ENCODE data around the gene RCHY1. TPM values are rescaled to one million over a fixed set of nuclear protein-coding genes. Genes with fewer than 3 reads are reported as not detected.
"Not testable (repeated sequence)": the region's sequence is repeated elsewhere in the genome, so short reads cannot be mapped to it uniquely, and the experiment has no call there.

The RCHY1 gene
- total RNA-seq, 1 experiment from 2014 or later, result 33.4 TPM

GRCh38 chr4:75525086-75525485, 10.9 kb upstream of the RCHY1 start:
- no peaks in the 10 kb centered on the region for H3K4me1 ChIP-seq (ENCODE audit: control insufficient read depth in 1 of 2, insufficient read depth in 2 of 2, low read length in 2 of 2)
- TF ChIP-seq POLR2AphosphoS5 (IDR thresholded peaks at IDR 0.05; ENCODE audit: low read depth, low read length), result no peak
- no peak for TF ChIP-seq CBX3 (IDR thresholded peaks at IDR 0.05; ENCODE audit: low read depth)
- no peak for TF ChIP-seq CEBPB (IDR thresholded peaks at IDR 0.05; ENCODE audit: low read depth)
- no peak for TF ChIP-seq RAD21 (IDR thresholded peaks at IDR 0.05; ENCODE audit: low read depth)
- TF ChIP-seq EGR1 (IDR thresholded peaks at IDR 0.05; ENCODE audit: low read depth), result no peak
- TF ChIP-seq EZH2phosphoT487 (IDR thresholded peaks at IDR 0.05; ENCODE audit: borderline replicate concordance), result no peak
- no peak for TF ChIP-seq ZFX (IDR thresholded peaks at IDR 0.05)
- no peak for TF ChIP-seq ZNF274 (IDR thresholded peaks at IDR 0.05; ENCODE audit: low read depth, low read length)
- no peak for TF ChIP-seq CTCF (IDR thresholded peaks at IDR 0.05 in 2 of 3, conservative IDR thresholded peaks at IDR 0.05 in 1 of 3; ENCODE audit: borderline replicate concordance in 1 of 3, insufficient read depth in 1 of 3, low read depth in 2 of 3, low read length in 2 of 3)
- TF ChIP-seq SRF (IDR thresholded peaks at IDR 0.05; ENCODE audit: low read depth), result no peak
- no peak for TF ChIP-seq TCF7L2 (IDR thresholded peaks at IDR 0.05; ENCODE audit: borderline replicate concordance, extremely low read depth, insufficient read depth, insufficient read length)
- no peak for TF ChIP-seq SP1 (IDR thresholded peaks at IDR 0.05; ENCODE audit: low read depth)
- TF ChIP-seq FOSL1 (IDR thresholded peaks at IDR 0.05; ENCODE audit: low read depth), result no peak
- TF ChIP-seq, protein P1, sequence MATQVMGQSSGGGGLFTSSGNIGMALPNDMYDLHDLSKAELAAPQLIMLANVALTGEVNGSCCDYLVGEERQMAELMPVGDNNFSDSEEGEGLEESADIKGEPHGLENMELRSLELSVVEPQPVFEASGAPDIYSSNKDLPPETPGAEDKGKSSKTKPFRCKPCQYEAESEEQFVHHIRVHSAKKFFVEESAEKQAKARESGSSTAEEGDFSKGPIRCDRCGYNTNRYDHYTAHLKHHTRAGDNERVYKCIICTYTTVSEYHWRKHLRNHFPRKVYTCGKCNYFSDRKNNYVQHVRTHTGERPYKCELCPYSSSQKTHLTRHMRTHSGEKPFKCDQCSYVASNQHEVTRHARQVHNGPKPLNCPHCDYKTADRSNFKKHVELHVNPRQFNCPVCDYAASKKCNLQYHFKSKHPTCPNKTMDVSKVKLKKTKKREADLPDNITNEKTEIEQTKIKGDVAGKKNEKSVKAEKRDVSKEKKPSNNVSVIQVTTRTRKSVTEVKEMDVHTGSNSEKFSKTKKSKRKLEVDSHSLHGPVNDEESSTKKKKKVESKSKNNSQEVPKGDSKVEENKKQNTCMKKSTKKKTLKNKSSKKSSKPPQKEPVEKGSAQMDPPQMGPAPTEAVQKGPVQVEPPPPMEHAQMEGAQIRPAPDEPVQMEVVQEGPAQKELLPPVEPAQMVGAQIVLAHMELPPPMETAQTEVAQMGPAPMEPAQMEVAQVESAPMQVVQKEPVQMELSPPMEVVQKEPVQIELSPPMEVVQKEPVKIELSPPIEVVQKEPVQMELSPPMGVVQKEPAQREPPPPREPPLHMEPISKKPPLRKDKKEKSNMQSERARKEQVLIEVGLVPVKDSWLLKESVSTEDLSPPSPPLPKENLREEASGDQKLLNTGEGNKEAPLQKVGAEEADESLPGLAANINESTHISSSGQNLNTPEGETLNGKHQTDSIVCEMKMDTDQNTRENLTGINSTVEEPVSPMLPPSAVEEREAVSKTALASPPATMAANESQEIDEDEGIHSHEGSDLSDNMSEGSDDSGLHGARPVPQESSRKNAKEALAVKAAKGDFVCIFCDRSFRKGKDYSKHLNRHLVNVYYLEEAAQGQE (IDR thresholded peaks at IDR 0.05; ENCODE audit: low read depth), result no peak
- TF ChIP-seq, protein P2, sequence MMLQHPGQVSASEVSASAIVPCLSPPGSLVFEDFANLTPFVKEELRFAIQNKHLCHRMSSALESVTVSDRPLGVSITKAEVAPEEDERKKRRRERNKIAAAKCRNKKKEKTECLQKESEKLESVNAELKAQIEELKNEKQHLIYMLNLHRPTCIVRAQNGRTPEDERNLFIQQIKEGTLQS (IDR thresholded peaks at IDR 0.05), result no peak
- H3K27ac ChIP-seq (ENCODE audit: low read depth, low read length), result no peak overlapping the region
- H3K9ac ChIP-seq (ENCODE audit: low read length), result no peak overlapping the region
- H2AFZ ChIP-seq (ENCODE audit: low read depth, low read length, poor library complexity, severe bottlenecking), result no peak overlapping the region
- no TSS peak for BruUV-seq (replicated peaks)
- DNase-seq (ENCODE audit: low read depth, low spot score) (no peak), ATAC-seq (no peak)
- no peaks in the 10 kb centered on the region for H4K20me1 ChIP-seq (ENCODE audit: insufficient read depth)
- no peak overlapping the region for H3K4me2 ChIP-seq (ENCODE audit: low read length)
- H3K79me2 ChIP-seq (ENCODE audit: insufficient read depth, low read length), result peaks cover 7% of the 10 kb centered on the region; the same call in 1 of the 2 replicates
- H3K27me3 ChIP-seq (ENCODE audit: insufficient read depth, low read length), result no peaks in the 10 kb centered on the region
- peaks cover 18 to 21% of the 10 kb centered on the region in 2 experiments for H3K36me3 ChIP-seq (ENCODE audit: control insufficient read depth in 1 of 2, insufficient read depth in 2 of 2, low read length in 2 of 2)
- POLR2A ChIA-PET, result no interaction called here
- RAD21 ChIA-PET (ENCODE audit: low non-redundant PET in 1 of 2, low total read pairs in 2 of 2, uncharacterized antibody in 2 of 2, unreplicated experiment in 2 of 2), result no interaction called here
- H3K4me3 ChIP-seq (replicated peaks in 1 of 2; ENCODE audit: low read depth in 1 of 2, low read length in 2 of 2), result no peak overlapping the region
- no peaks in the 10 kb centered on the region for H3K9me3 ChIP-seq (ENCODE audit: control insufficient read depth in 1 of 2, insufficient read depth in 1 of 2, low read depth in 1 of 2, low read length in 2 of 2)
- no peaks in the 10 kb centered on the region for H3K9me2 ChIP-seq (ENCODE audit: insufficient read depth)
- CTCF ChIA-PET, result no interaction called here
- intact Hi-C loops (cut with micrococcal nuclease), result no loop called here

- H4K20me1 ChIP-seq (ENCODE audit: insufficient read depth); POLR2A ChIA-PET; CTCF ChIA-PET; H2AFZ ChIP-seq (ENCODE audit: low read depth, low read length, poor library complexity, severe bottlenecking); H3K4me2 ChIP-seq (ENCODE audit: low read length); DNase-seq (ENCODE audit: low read depth, low spot score); RAD21 ChIA-PET (ENCODE audit: low non-redundant PET in 1 of 2, low total read pairs in 2 of 2, uncharacterized antibody in 2 of 2, unreplicated experiment in 2 of 2); H3K9me2 ChIP-seq (ENCODE audit: insufficient read depth); intact Hi-C loops (cut with micrococcal nuclease); H3K27ac ChIP-seq (ENCODE audit: low read depth, low read length); H3K9me3 ChIP-seq (ENCODE audit: control insufficient read depth in 1 of 2, insufficient read depth in 1 of 2, low read depth in 1 of 2, low read length in 2 of 2); H3K27me3 ChIP-seq (ENCODE audit: insufficient read depth, low read length); H3K4me3 ChIP-seq (replicated peaks in 1 of 2; ENCODE audit: low read depth in 1 of 2, low read length in 2 of 2); BruUV-seq (replicated peaks); H3K9ac ChIP-seq (ENCODE audit: low read length); ATAC-seq: not testable (repeated sequence)
- Histone ChIP-seq H3K4me1 (ENCODE audit: control insufficient read depth in 1 of 2, insufficient read depth in 2 of 2, low read length in 2 of 2) (peaks cover 3 to 11% of the 10 kb centered on the region in 2 experiments; a peak in 3 of 4 replicates), H3K36me3 (ENCODE audit: control insufficient read depth in 1 of 2, insufficient read depth in 2 of 2, low read length in 2 of 2) (peaks cover 11 to 17% of the 10 kb centered on the region in 2 experiments; a peak in 3 of 4 replicates), H3K79me2 (ENCODE audit: insufficient read depth, low read length) (peaks cover 18% of the 10 kb centered on the region)
Observed at GRCh38 chr4:75519452-75519851, 5.2 kb upstream of the RCHY1 start.

All from HCT116 (cell line).